Measurements from ENCODE around the gene CRCP. TPM values are rescaled to one million over a fixed set of nuclear protein-coding genes. Genes with fewer than 3 reads are reported as not detected.
"Not testable (repeated sequence)": the region's sequence is repeated elsewhere in the genome, so short reads cannot be mapped to it uniquely, and the experiment has no call there.

The CRCP gene
- total RNA-seq, 2 donors from 2014 or later = 36.3 to 48.8 TPM

- no peaks in the 10 kb centered on the region for H3K27me3 Mint-ChIP-seq (ENCODE audit: low read depth)
- no peaks in the 10 kb centered on the region for H3K4me1 Mint-ChIP-seq (ENCODE audit: low read depth)
- H3K9me3 Mint-ChIP-seq = no peaks in the 10 kb centered on the region
- DNase-seq = no peak
- no peak overlapping the region for H3K27ac Mint-ChIP-seq
- H3K36me3 Mint-ChIP-seq (ENCODE audit: insufficient read depth in 2 of 2) = no peaks in the 10 kb centered on the region
- no peak for ATAC-seq (replicated peaks in 1 of 2)
- H3K4me3 Mint-ChIP-seq = no peak overlapping the region
Measured at GRCh38 chr7:66092654-66093053, 22.0 kb upstream of the CRCP start.

GRCh38 chr7:66095010-66095409, 19.6 kb upstream of the CRCP start:
- no peaks in the 10 kb centered on the region for H3K36me3 Mint-ChIP-seq (ENCODE audit: insufficient read depth in 2 of 2)
- no peak overlapping the region for H3K27ac Mint-ChIP-seq
- no peaks in the 10 kb centered on the region for H3K27me3 Mint-ChIP-seq (ENCODE audit: low read depth)

GRCh38 chr7:66099232-66099550, 15.5 kb upstream of the CRCP start:
- no peak overlapping the region for H3K27ac Mint-ChIP-seq

More at GRCh38 chr7:66095010-66095409, 19.6 kb upstream of the CRCP start:
- DNase-seq (no peak), ATAC-seq (replicated peaks in 1 of 2) (no peak)
- no peak overlapping the region for H3K4me3 Mint-ChIP-seq
- H3K9me3 Mint-ChIP-seq = no peaks in the 10 kb centered on the region
- peaks cover 7% of the 10 kb centered on the region for H3K4me1 Mint-ChIP-seq (ENCODE audit: low read depth)

GRCh38 chr7:66099551-66100407, 14.9 kb upstream of the CRCP start:
- H3K27ac Mint-ChIP-seq = peak overlapping the region; percentile 43
- H3K36me3 Mint-ChIP-seq (ENCODE audit: insufficient read depth in 2 of 2) = no peaks in the 10 kb centered on the region
- no peaks in the 10 kb centered on the region for H3K9me3 Mint-ChIP-seq
- H3K4me3 Mint-ChIP-seq = peak overlapping the region; percentile 71 to 85
- no peaks in the 10 kb centered on the region for H3K27me3 Mint-ChIP-seq (ENCODE audit: low read depth)
- ATAC-seq (replicated peaks in 1 of 2) (peak; percentile 83 to 86), DNase-seq (peak; percentile 27)
- peaks cover 13% of the 10 kb centered on the region for H3K4me1 Mint-ChIP-seq (ENCODE audit: low read depth)

More at GRCh38 chr7:66099232-66099550, 15.5 kb upstream of the CRCP start:
- Mint-ChIP-seq H3K36me3 (ENCODE audit: insufficient read depth in 2 of 2) (no peaks in the 10 kb centered on the region), H3K27me3 (ENCODE audit: low read depth) (no peaks in the 10 kb centered on the region), H3K4me3 (no peak overlapping the region), H3K9me3 (no peaks in the 10 kb centered on the region), H3K4me1 (ENCODE audit: low read depth) (peaks cover 13% of the 10 kb centered on the region)
- DNase-seq = no peak
- no peak for ATAC-seq (replicated peaks in 1 of 2)

GRCh38 chr7:66100408-66101050, 14.1 kb upstream of the CRCP start:
- Mint-ChIP-seq H3K4me1 (ENCODE audit: low read depth) (peaks cover 13% of the 10 kb centered on the region), H3K4me3 (peak overlapping the region; percentile 71 to 85), H3K36me3 (ENCODE audit: insufficient read depth in 2 of 2) (no peaks in the 10 kb centered on the region), H3K27me3 (ENCODE audit: low read depth) (no peaks in the 10 kb centered on the region), H3K27ac (peak overlapping the region; percentile 43), H3K9me3 (no peaks in the 10 kb centered on the region)
- ATAC-seq (replicated peaks in 1 of 2) = no peak
- DNase-seq = no peak

GRCh38 chr7:66102168-66102567, 12.5 kb upstream of the CRCP start:
- ATAC-seq (replicated peaks in 1 of 2); H3K9me3 Mint-ChIP-seq; DNase-seq; H3K36me3 Mint-ChIP-seq (ENCODE audit: insufficient read depth in 2 of 2); H3K4me3 Mint-ChIP-seq; H3K27me3 Mint-ChIP-seq (ENCODE audit: low read depth); H3K27ac Mint-ChIP-seq: not testable (repeated sequence)
- peaks cover 13% of the 10 kb centered on the region for H3K4me1 Mint-ChIP-seq (ENCODE audit: low read depth)

GRCh38 chr7:66103994-66104393, 10.7 kb upstream of the CRCP start:
- not testable (repeated sequence) for H3K27ac Mint-ChIP-seq

GRCh38 chr7:66105263-66105748, 9.3 kb upstream of the CRCP start:
- ATAC-seq (replicated peaks in 1 of 2) = no peak
- H3K4me1 Mint-ChIP-seq (ENCODE audit: low read depth) = peaks cover 3% of the 10 kb centered on the region
- no peak overlapping the region for H3K4me3 Mint-ChIP-seq
- DNase-seq = no peak
- no peaks in the 10 kb centered on the region for H3K36me3 Mint-ChIP-seq (ENCODE audit: insufficient read depth in 2 of 2)
- no peaks in the 10 kb centered on the region for H3K9me3 Mint-ChIP-seq
- no peaks in the 10 kb centered on the region for H3K27me3 Mint-ChIP-seq (ENCODE audit: low read depth)
- H3K27ac Mint-ChIP-seq = no peak overlapping the region

More at GRCh38 chr7:66103994-66104393, 10.7 kb upstream of the CRCP start:
- DNase-seq; H3K27me3 Mint-ChIP-seq (ENCODE audit: low read depth); ATAC-seq (replicated peaks in 1 of 2); H3K9me3 Mint-ChIP-seq; H3K36me3 Mint-ChIP-seq (ENCODE audit: insufficient read depth in 2 of 2); H3K4me3 Mint-ChIP-seq: not testable (repeated sequence)
- peaks cover 13% of the 10 kb centered on the region for H3K4me1 Mint-ChIP-seq (ENCODE audit: low read depth)

- H3K27ac Mint-ChIP-seq; DNase-seq; H3K4me1 Mint-ChIP-seq (ENCODE audit: low read depth); ATAC-seq (replicated peaks in 1 of 2); H3K27me3 Mint-ChIP-seq (ENCODE audit: low read depth); H3K4me3 Mint-ChIP-seq; H3K9me3 Mint-ChIP-seq; H3K36me3 Mint-ChIP-seq (ENCODE audit: insufficient read depth in 2 of 2): not testable (repeated sequence)
Measured at GRCh38 chr7:66108410-66108809, 6.2 kb upstream of the CRCP start.

- Mint-ChIP-seq H3K27ac (no peak overlapping the region), H3K4me1 (ENCODE audit: low read depth) (peaks cover 16% of the 10 kb centered on the region), H3K4me3 (no peak overlapping the region), H3K36me3 (ENCODE audit: insufficient read depth in 2 of 2) (peaks cover 0 to 5% of the 10 kb centered on the region in 2 donors), H3K27me3 (ENCODE audit: low read depth) (no peaks in the 10 kb centered on the region), H3K9me3 (no peaks in the 10 kb centered on the region)
- no peak for DNase-seq
- no peak for ATAC-seq (replicated peaks in 1 of 2)
Measured at GRCh38 chr7:66110856-66111255, 3.8 kb upstream of the CRCP start.

GRCh38 chr7:66116680-66117420, 2.2 kb downstream of the CRCP start:
- not testable (repeated sequence) for DNase-seq; H3K36me3 Mint-ChIP-seq (ENCODE audit: insufficient read depth in 2 of 2); H3K9me3 Mint-ChIP-seq; H3K27me3 Mint-ChIP-seq (ENCODE audit: low read depth)
- ATAC-seq (replicated peaks in 1 of 2) = peak; percentile 3 to 26
- peaks cover 55% of the 10 kb centered on the region for H3K4me1 Mint-ChIP-seq (ENCODE audit: low read depth)
- H3K27ac Mint-ChIP-seq = peak overlapping the region; percentile 3
- peak overlapping the region; percentile 94 to 99 for H3K4me3 Mint-ChIP-seq

GRCh38 chr7:66118603-66119002, 4.0 kb downstream of the CRCP start:
- peaks cover 55% of the 10 kb centered on the region for H3K4me1 Mint-ChIP-seq (ENCODE audit: low read depth)
- no peaks in the 10 kb centered on the region for H3K9me3 Mint-ChIP-seq
- no peaks in the 10 kb centered on the region for H3K27me3 Mint-ChIP-seq (ENCODE audit: low read depth)
- peaks cover 1 to 7% of the 10 kb centered on the region in 2 donors for H3K36me3 Mint-ChIP-seq (ENCODE audit: insufficient read depth in 2 of 2)
- peak overlapping the region; percentile 22 to 60 for H3K4me3 Mint-ChIP-seq
- H3K27ac Mint-ChIP-seq = peak overlapping the region; percentile 54
- DNase-seq (no peak), ATAC-seq (replicated peaks in 1 of 2) (peak in 1 of 2 donors; percentile 28)

Data from activated T-cell treated with anti-CD3 and anti-CD28 coated beads, Interleukin-2, amount 50 U/mL, for 72 hours (primary cell).